PC-3 (cell line): Measurements from ENCODE around the gene TFF2. TPM values are rescaled to one million over a fixed set of nuclear protein-coding genes. Genes with fewer than 3 reads are reported as not detected.

ENCODE experiments used
- ATAC-seq: fragments of 200-7000 bp; cut with Tn5 transposase; 2 replicates; pipeline ENCODE4 v1.9.1; 2020; ENCODE audit warnings: mild to moderate bottlenecking, moderate library complexity
- BruUV-seq: library from RNA; stranded (reverse); fragments of 400-500 nt; replicated peaks from 2 replicates; lab custom pipeline; 2021; lab: Mats Ljungman, UMichigan
- CTCF ChIA-PET: fragments of 300-600 bp; sonication (Branson Sonifier 250); formaldehyde crosslinking; loops from one replicate; lab custom pipeline; 2022; ENCODE audit warnings: antibody characterized with exemption; lab: Charles Lee
- POLR2A ChIA-PET: fragments of 300-600 bp; sonication (Branson Sonifier 250); formaldehyde crosslinking; loops from one replicate; lab custom pipeline; 2022; ENCODE audit warnings: antibody characterized with exemption; ENCODE audit not compliant: unreplicated experiment; lab: Charles Lee
- DNase-seq: peaks from one replicate; pipeline ENCODE4 v3.0.0-alpha.2; 2015
- H2AFZ ChIP-seq: fragments of 300-600 bp; sonication (generic); 2 replicates; pipeline ENCODE4 v1.6.0; 2016; ENCODE audit warnings: antibody characterized with exemption, low read length
- H3F3A ChIP-seq: fragments of 300-600 bp; sonication (generic); one replicate; pipeline ENCODE4 v1.6.0; 2017; ENCODE audit warnings: antibody characterized with exemption, low read length, control low read depth, mild to moderate bottlenecking; ENCODE audit not compliant: unreplicated experiment
- H3K27ac ChIP-seq: fragments of 300-600 bp; sonication (generic); 2 replicates; pipeline ENCODE4 v1.5.1; 2016; ENCODE audit warnings: mild to moderate bottlenecking, low read length
- H3K27me3 ChIP-seq: fragments of 300-600 bp; sonication (generic); 2 replicates; pipeline ENCODE4 v1.6.1; 2016; ENCODE audit warnings: low read length, mixed read lengths
- H3K36me3 ChIP-seq: fragments of 300-600 bp; sonication (generic); 2 replicates; pipeline ENCODE4 v1.6.1; 2016; ENCODE audit warnings: low read depth, mixed run types, low read length, mixed read lengths
- H3K4me1 ChIP-seq: fragments of 300-600 bp; sonication (generic); 2 replicates; pipeline ENCODE4 v1.5.1; 2016; ENCODE audit warnings: low read length; ENCODE audit not compliant: insufficient read depth
- H3K4me2 ChIP-seq: fragments of 300-600 bp; sonication (generic); 2 replicates; pipeline ENCODE4 v1.6.0; 2016; ENCODE audit warnings: low read length
- H3K4me3 ChIP-seq: fragments of 300-600 bp; sonication (generic); 2 replicates; pipeline ENCODE4 v1.5.1; 2016; ENCODE audit warnings: mild to moderate bottlenecking, low read length, mixed read lengths
- H3K79me2 ChIP-seq: fragments of 300-600 bp; sonication (generic); 2 replicates; pipeline ENCODE4 v1.6.1; 2017; ENCODE audit warnings: low read length, mixed read lengths
- H3K9ac ChIP-seq: fragments of 300-600 bp; sonication (generic); 2 replicates; pipeline ENCODE4 v1.6.0; 2016; ENCODE audit warnings: mild to moderate bottlenecking, low read length
- H3K9me2 ChIP-seq: fragments of 300-600 bp; sonication (generic); replicated peaks from 2 replicates; pipeline ENCODE4 v1.6.1; 2016; ENCODE audit warnings: mixed run types, low read length, mixed read lengths
- H3K9me3 ChIP-seq: fragments of 300-600 bp; sonication (generic); 2 replicates; pipeline ENCODE4 v1.6.1; 2016; ENCODE audit warnings: low read length, mixed read lengths
- H4K20me1 ChIP-seq: fragments of 300-600 bp; sonication (generic); 2 replicates; pipeline ENCODE4 v1.6.1; 2016; ENCODE audit warnings: low read length, mixed read lengths
- EZH2 ChIP-seq: fragments of 300-600 bp; sonication (generic); IDR thresholded peaks from one replicate; pipeline ENCODE4 v1.6.1; 2017; ENCODE audit warnings: antibody characterized with exemption, mild to moderate bottlenecking, low read length; ENCODE audit not compliant: unreplicated experiment
- EZH2phosphoT487 ChIP-seq: fragments of 300-600 bp; sonication (generic); IDR thresholded peaks from 2 replicates; pipeline ENCODE4 v1.6.1; 2018; ENCODE audit warnings: mild to moderate bottlenecking, antibody characterized with exemption, low read length, borderline replicate concordance
- intact Hi-C: fragments of 100-400 bp; cut with micrococcal nuclease; formaldehyde crosslinking; loops from 2 replicates; pipeline ENCODE4 v1.9.0; 2023
- total RNA-seq: library from RNA; depleted of rRNA; stranded (reverse); fragments of >200 nt; gene quantifications from 2 replicates; pipeline ENCODE4 v1.2.3, GENCODE V29; 2014
- TF ChIP-seq, protein P1 (sequence below): fragments of 300-600 bp; sonication (generic); conservative IDR thresholded peaks from 2 replicates; pipeline ENCODE4 v1.5.1; 2017; ENCODE audit warnings: antibody characterized with exemption, low read depth, mild to moderate bottlenecking, low read length

Gene TFF2
- total RNA-seq, 1 experiment from 2014 or later: 21.1 TPM

DNA sequence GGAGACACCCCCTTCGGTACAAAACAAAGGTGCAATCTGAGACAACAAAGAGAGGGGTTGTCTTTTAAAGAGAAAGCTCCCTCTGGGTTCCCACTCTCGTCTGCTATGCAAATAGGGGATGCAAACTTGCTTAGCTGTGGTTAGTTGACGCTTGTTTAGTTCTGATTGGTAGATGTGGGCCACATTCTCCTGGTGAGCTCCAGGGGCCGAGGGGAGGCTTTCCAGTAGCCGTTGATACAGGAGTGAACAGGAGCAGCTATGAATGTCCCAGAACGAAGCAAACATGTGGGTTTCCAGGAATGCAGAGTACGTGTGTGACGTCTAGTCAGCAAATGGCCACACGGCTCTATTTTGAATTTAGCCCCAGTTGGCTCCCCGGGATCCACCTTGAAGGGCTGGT, 14.7 kb downstream of the TFF2 start:
- H2AFZ ChIP-seq: no peak overlapping the region

DNA sequence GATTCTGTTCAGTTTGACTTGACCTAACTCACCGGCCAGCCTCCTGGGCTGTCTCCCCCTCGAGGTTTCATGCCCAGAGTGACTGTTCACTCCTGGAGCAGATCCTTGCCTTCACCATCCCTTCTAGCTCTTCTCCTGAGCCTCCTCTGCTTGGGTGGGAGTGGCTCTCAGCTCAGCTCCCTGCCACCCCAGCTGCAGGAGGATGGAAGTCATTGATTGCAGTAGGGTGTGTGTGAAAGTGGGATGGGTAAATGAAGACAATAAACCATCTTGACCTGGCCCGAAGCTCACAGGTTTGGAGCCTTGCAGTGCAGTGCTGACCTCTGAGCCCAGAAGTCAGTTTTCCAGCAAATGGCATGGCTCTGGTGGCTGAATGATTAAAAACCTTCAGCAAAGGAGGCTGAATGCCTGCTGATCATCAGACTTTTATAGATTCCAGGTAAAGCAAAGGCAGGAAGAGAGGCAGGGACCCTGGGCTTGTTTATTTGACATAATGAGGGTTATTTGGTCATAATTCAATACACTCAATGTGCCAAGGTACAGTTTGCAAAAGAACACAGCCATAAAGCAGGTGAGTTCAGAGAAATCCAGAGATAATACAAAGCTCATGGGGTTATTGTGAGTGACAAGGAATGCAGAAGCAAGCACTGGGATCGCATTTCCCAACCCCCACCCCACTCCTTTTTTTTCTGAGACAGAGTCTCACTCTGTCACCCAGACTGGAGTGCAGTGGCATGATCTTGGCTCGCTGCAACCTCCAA, 18.1 kb downstream of the TFF2 start:
- no peak for DNase-seq
- intact Hi-C loops: no loop called here
- CTCF ChIA-PET: interaction anchor here (0.6 kb wide), 1 partner anchor 23 kb away, joined by 7 read pairs; no protein-coding TSS in a partner anchor

More for the DNA sequence above, 14.7 kb downstream of the TFF2 start:
- Histone ChIP-seq H3K4me3 (no peak overlapping the region), H3K9me3 (no peaks in the 10 kb centered on the region), H3K36me3 (no peaks in the 10 kb centered on the region), H3K27me3 (no peaks in the 10 kb centered on the region), H3K9me2 (no peaks in the 10 kb centered on the region), H3K79me2 (no peaks in the 10 kb centered on the region), H3K27ac (no peak overlapping the region), H4K20me1 (no peaks in the 10 kb centered on the region), H3K4me1 (peaks cover 15% of the 10 kb centered on the region), H3F3A (no peaks in the 10 kb centered on the region), H3K9ac (no peak overlapping the region), H3K4me2 (no peak overlapping the region)
- POLR2A ChIA-PET: no interaction called here
- intact Hi-C loops: no loop called here
- TF ChIP-seq EZH2phosphoT487 (no peak), EZH2 (no peak)
- TF ChIP-seq, protein P1, sequence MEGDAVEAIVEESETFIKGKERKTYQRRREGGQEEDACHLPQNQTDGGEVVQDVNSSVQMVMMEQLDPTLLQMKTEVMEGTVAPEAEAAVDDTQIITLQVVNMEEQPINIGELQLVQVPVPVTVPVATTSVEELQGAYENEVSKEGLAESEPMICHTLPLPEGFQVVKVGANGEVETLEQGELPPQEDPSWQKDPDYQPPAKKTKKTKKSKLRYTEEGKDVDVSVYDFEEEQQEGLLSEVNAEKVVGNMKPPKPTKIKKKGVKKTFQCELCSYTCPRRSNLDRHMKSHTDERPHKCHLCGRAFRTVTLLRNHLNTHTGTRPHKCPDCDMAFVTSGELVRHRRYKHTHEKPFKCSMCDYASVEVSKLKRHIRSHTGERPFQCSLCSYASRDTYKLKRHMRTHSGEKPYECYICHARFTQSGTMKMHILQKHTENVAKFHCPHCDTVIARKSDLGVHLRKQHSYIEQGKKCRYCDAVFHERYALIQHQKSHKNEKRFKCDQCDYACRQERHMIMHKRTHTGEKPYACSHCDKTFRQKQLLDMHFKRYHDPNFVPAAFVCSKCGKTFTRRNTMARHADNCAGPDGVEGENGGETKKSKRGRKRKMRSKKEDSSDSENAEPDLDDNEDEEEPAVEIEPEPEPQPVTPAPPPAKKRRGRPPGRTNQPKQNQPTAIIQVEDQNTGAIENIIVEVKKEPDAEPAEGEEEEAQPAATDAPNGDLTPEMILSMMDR: no peak
- BruUV-seq: no TSS peak
- CTCF ChIA-PET: interaction anchor here (0.8 kb wide), 1 partner anchor 25 kb away, joined by 4 read pairs; no protein-coding TSS in a partner anchor
- DNase-seq (no peak), ATAC-seq (no peak)

More for the DNA sequence above, 18.1 kb downstream of the TFF2 start:
- TF ChIP-seq EZH2 (no peak), EZH2phosphoT487 (no peak)
- TF ChIP-seq, protein P1: no peak
- Histone ChIP-seq H3F3A (no peaks in the 10 kb centered on the region), H3K4me1 (peaks cover 4% of the 10 kb centered on the region), H3K4me2 (no peak overlapping the region), H3K36me3 (no peaks in the 10 kb centered on the region), H3K4me3 (no peak overlapping the region), H3K27me3 (no peaks in the 10 kb centered on the region), H3K9me2 (no peaks in the 10 kb centered on the region), H3K9me3 (no peaks in the 10 kb centered on the region), H3K9ac (no peak overlapping the region), H2AFZ (no peak overlapping the region), H4K20me1 (no peaks in the 10 kb centered on the region), H3K27ac (no peak overlapping the region), H3K79me2 (no peaks in the 10 kb centered on the region)
- ATAC-seq: no peak
- BruUV-seq: no TSS peak
- POLR2A ChIA-PET: no interaction called here
